K562 (cell line): ENCODE data around the gene KIAA1614. TPM values are rescaled to one million over a fixed set of nuclear protein-coding genes. Genes with fewer than 3 reads are reported as not detected.

Experiments used
- ATAC-seq: fragments of 200-7000 bp; cut with Tn5 transposase; 3 replicates; pipeline ENCODE4 v1.9.1; 2020; ENCODE audit warnings: moderate library complexity
- BruUV-seq: library from RNA; stranded (reverse); fragments of 400-500 nt; replicated peaks from 2 replicates; lab custom pipeline; 2021; lab: Mats Ljungman, UMichigan
- CTCF ChIA-PET: fragments of 300-600 bp; formaldehyde crosslinking; extraction: SDS; loops from one replicate; lab custom pipeline; 2021; ENCODE audit warnings: low intra/inter-chr PET ratio; lab: Yijun Ruan, JAX
- POLR2A ChIA-PET: fragments of 300-600, 350-650 bp; sonication (Branson Sonifier 250); formaldehyde crosslinking; extraction: SDS; loops from one replicate; lab custom pipeline; 2021; ENCODE audit warnings: antibody characterized with exemption, inconsistent platforms; lab: Yijun Ruan, JAX
- DNase-seq, 4 experiments: peaks; one replicate each; pipeline versions ENCODE4 v3.0.0 to v3.0.0-alpha.2; 2011 to 2018; ENCODE audit warnings: low spot score in 3 of 4, mixed read lengths in 3 of 4; ENCODE audit errors: extremely low read depth in 1 of 4
- FAIRE-seq: peaks from 2 replicates; lab custom pipeline; 2011; peaks lifted over from hg19 to GRCh38; lab: Jason Lieb, UNC
- H2AFZ ChIP-seq: 2 replicates; pipeline ENCODE4 v1.6.0; 2011; ENCODE audit warnings: low read depth, low read length, control low read depth, inconsistent platforms
- H3K27ac ChIP-seq: fragments of 200-600 bp; 3 replicates; pipeline ENCODE4 v1.8.0; 2011; ENCODE audit warnings: low read depth, mild to moderate bottlenecking, control low read depth, inconsistent platforms, low read length, moderate library complexity, mixed read lengths; ENCODE audit errors: extremely low read depth
- H3K27me3 ChIP-seq, 2 experiments: fragments of 300-600 bp in 1 of 2; 2 replicates in 1 of 2; 3 replicates in 1 of 2; pipeline versions ENCODE4 v1.6.0 to v1.8.0; 2011; ENCODE audit warnings: inconsistent platforms in 2 of 2, low read length in 2 of 2, mild to moderate bottlenecking in 1 of 2, mixed read lengths in 1 of 2, moderate library complexity in 1 of 2; ENCODE audit not compliant: control insufficient read depth in 2 of 2, insufficient read depth in 2 of 2
- H3K36me3 ChIP-seq: fragments of 300-600 bp; 3 replicates; pipeline ENCODE4 v1.8.0; 2011; ENCODE audit warnings: mild to moderate bottlenecking, low read length, inconsistent platforms; ENCODE audit not compliant: control insufficient read depth, insufficient read depth
- H3K4me1 ChIP-seq, 2 experiments: fragments of 200-600 bp in 1 of 2; replicated peaks in 1 of 2; 2 replicates in 1 of 2; 3 replicates in 1 of 2; pipeline versions ENCODE4 v1.5.1 to v1.8.0; 2011; ENCODE audit warnings: inconsistent platforms in 2 of 2, low read length in 2 of 2, mild to moderate bottlenecking in 1 of 2, mixed read lengths in 1 of 2, moderate library complexity in 1 of 2; ENCODE audit not compliant: control insufficient read depth in 2 of 2, insufficient read depth in 2 of 2
- H3K4me2 ChIP-seq: 2 replicates; pipeline ENCODE4 v1.6.1; 2011; ENCODE audit warnings: low read length, control low read depth, inconsistent platforms, mixed read lengths; ENCODE audit not compliant: insufficient read depth
- H3K4me3 ChIP-seq: fragments of 200-600 bp; sonication (generic), shearing (Covaris generic); 2 replicates; pipeline ENCODE4 v1.5.1; 2016; ENCODE audit warnings: control low read depth, inconsistent platforms
- H3K79me2 ChIP-seq: fragments of 200-600 bp; 3 replicates; pipeline ENCODE4 v1.8.0; 2011; ENCODE audit warnings: low read length, inconsistent platforms; ENCODE audit not compliant: control insufficient read depth, insufficient read depth
- H3K9ac ChIP-seq, 2 experiments: 2 replicates each; pipeline versions ENCODE4 v1.6.0 to v1.6.1; 2011; ENCODE audit warnings: low read depth in 2 of 2, low read length in 2 of 2, control low read depth in 1 of 2, inconsistent platforms in 1 of 2, mild to moderate bottlenecking in 1 of 2, mixed read lengths in 1 of 2; ENCODE audit not compliant: insufficient read depth in 1 of 2
- H3K9me1 ChIP-seq: one replicate; pipeline ENCODE4 v1.6.0; 2011; ENCODE audit warnings: inconsistent platforms, mild to moderate bottlenecking, low read length, moderate library complexity; ENCODE audit not compliant: control insufficient read depth, insufficient read depth
- H3K9me3 ChIP-seq: replicated peaks from 2 replicates; pipeline ENCODE4 v1.5.1; 2011; ENCODE audit warnings: low read depth, low read length, inconsistent platforms; ENCODE audit not compliant: control insufficient read depth, insufficient read depth
- H4K20me1 ChIP-seq: replicated peaks from 2 replicates; pipeline ENCODE4 v1.6.1; 2011; ENCODE audit warnings: low read length, inconsistent platforms, mixed read lengths; ENCODE audit not compliant: control insufficient read depth, insufficient read depth
- SRSF3 ChIP-seq: fragments of 200-400 bp; formaldehyde crosslinking; IDR thresholded peaks from 2 replicates; pipeline ENCODE4 v1.6.1; 2016; ENCODE audit warnings: mild to moderate bottlenecking, low read length, moderate library complexity; ENCODE audit not compliant: insufficient read depth
- ZNF507 ChIP-seq: conservative IDR thresholded peaks from 2 replicates; pipeline ENCODE4 v1.6.1; 2017; ENCODE audit warnings: missing genetic modification characterization, missing compliant biosample characterization
- ZNF512 ChIP-seq: IDR thresholded peaks from 2 replicates; pipeline ENCODE4 v1.6.1; 2016; ENCODE audit warnings: missing genetic modification characterization, missing compliant biosample characterization
- WGBS: fragments of 100-300 bp; shearing (Covaris generic); methylation state at CpG from one replicate; pipeline ENCODE4 v1.1.6; 2016; ENCODE audit warnings: low coverage, mixed read lengths; ENCODE audit not compliant: insufficient coverage; ENCODE audit errors: missing lambda C conversion rate; 5-methylcytosine and 5-hydroxymethylcytosine counted together
- in situ Hi-C: fragments of 300-500 bp; cut with MboI; formaldehyde crosslinking; loops from 4 replicates; pipeline ENCODE4 v1.15.0; 2018; ENCODE audit warnings: inconsistent platforms, mixed read lengths
- intact Hi-C: fragments of 100-400 bp; cut with micrococcal nuclease; formaldehyde crosslinking; loops from 2 replicates; pipeline ENCODE4 v1.14.2; 2022
- polyA plus RNA-seq, 8 experiments: library from polyadenylated mRNA; depleted of rRNA in 4 of 8; stranded (reverse) in 5 of 8; unstranded in 3 of 8; fragments of >200 nt; fragmentation: Nextera tagmentation in 2 of 8; fragmentation: Illumina TruSeq in 1 of 8; extraction: Ambion mirVana in 2 of 8; extraction: Trizol in 1 of 8; gene quantifications; 2 replicates each; pipeline versions ENCODE4 v1.2.1 to v1.2.3, GENCODE V29; 2011 to 2014; ENCODE audit warnings: inconsistent platforms in 1 of 8, missing spikeins in 1 of 8
- total RNA-seq, 7 experiments: library from RNA; depleted of rRNA in 6 of 7; stranded (reverse); fragments of >200 nt in 6 of 7; fragmentation: Illumina TruSeq in 2 of 7; extraction: Trizol in 2 of 7; gene quantifications; 2 replicates each; pipeline versions ENCODE4 v1.2.1 to v1.2.3, GENCODE V29; 2011 to 2021; ENCODE audit warnings: low replicate concordance in 1 of 7

KIAA1614 gene
- total and polyA plus RNA-seq, 9 of the 15 experiments (the other 6 are each of a cell fraction or from before 2014, with no cell fraction given): 0.01 to 1.1 (median 0.15) TPM; not detected in 1

DNA sequence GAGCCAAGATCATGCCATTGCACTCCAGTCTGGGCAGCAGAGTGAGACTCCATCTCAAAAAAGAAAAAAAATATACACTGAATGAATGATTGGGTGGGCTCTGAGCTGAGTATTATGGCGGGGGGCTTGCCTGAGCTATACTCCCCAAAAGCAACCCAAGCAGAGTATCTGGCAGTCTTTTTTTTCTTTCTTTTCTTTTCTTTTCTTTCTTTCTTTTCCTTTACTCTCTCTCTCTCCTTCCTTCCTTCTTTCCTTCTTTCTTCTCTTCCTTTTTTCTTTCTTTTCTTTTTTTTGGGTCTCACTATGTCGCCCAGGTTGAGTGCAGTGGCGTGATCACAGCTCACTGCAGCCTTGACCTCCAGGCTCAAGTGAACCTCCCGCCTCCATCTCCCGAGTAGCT lies 27.7 kb downstream of the KIAA1614 start:
- FAIRE-seq (no peak), ATAC-seq (no peak), DNase-seq (no peak)
- CTCF ChIA-PET: no interaction called here
- Histone ChIP-seq H3K36me3 (no peaks in the 10 kb centered on the region), H3K27ac (no peak overlapping the region), H3K9me3 (no peaks in the 10 kb centered on the region), H3K9me1 (no peaks in the 10 kb centered on the region), H3K4me2 (no peak overlapping the region), H3K4me3 (no peak overlapping the region), H3K4me1 (peaks cover 3 to 36% of the 10 kb centered on the region in 2 experiments; a peak in 3 of 5 replicates), H3K27me3 (peaks cover 3 to 4% of the 10 kb centered on the region in 2 experiments; a peak in 1 of 5 replicates), H4K20me1 (no peaks in the 10 kb centered on the region), H2AFZ (no peak overlapping the region), H3K9ac (no peak overlapping the region), H3K79me2 (no peaks in the 10 kb centered on the region)
- no TSS peak for BruUV-seq
- intact Hi-C loops: no loop called here
- TF ChIP-seq ZNF512 (peak; percentile 53; the same call in 1 of the 2 replicates), ZNF507 (tag) (no peak), SRSF3 (no peak)
- POLR2A ChIA-PET: interaction anchor here (0.5 kb wide), 1 partner anchor 75 kb away, joined by 3 read pairs; no protein-coding TSS in a partner anchor
- WGBS: 43% methylated on average over 5 of the region's 5 CpGs
- in situ Hi-C loops: no loop called here
